ENCODE measurements around the gene HRH2.

GRCh38 chr5:175681968-175682340 is 24.1 kb downstream of the HRH2 start:
- TF ChIP-seq BHLHE40 (IDR thresholded peaks at IDR 0.05; ENCODE audit: borderline replicate concordance) (no peak), FOXM1 (IDR thresholded peaks at IDR 0.05; ENCODE audit: borderline replicate concordance) (no peak), SUZ12 (IDR thresholded peaks at IDR 0.05) (no peak), NFRKB (IDR thresholded peaks at IDR 0.05) (no peak), FOXA1 (IDR thresholded peaks at IDR 0.05) (no peak), HDGF (IDR thresholded peaks at IDR 0.05; ENCODE audit: borderline replicate concordance) (no peak), SP1 (IDR thresholded peaks at IDR 0.05) (no peak), ARNT (IDR thresholded peaks at IDR 0.05) (no peak), ELF4 (IDR thresholded peaks at IDR 0.05) (no peak)

Measured in HEK293T (cell line).